ENCODE data around the gene ATP9B. TPM values are rescaled to one million over a fixed set of nuclear protein-coding genes. Genes with fewer than 3 reads are reported as not detected.
A peak's percentile ranks its signal among the peaks of the same experiment; 100 is the strongest.

The ATP9B gene
- total RNA-seq, 1 donor from 2014 or later, result 49.2 TPM

- ChIA-PET CTCF (no interaction called here), POLR2A (interaction anchor here (0.8 kb wide), 1 partner anchor 20 kb away, joined by 3 read pairs; no protein-coding TSS in a partner anchor)
- H3K27ac Mint-ChIP-seq, result no peak overlapping the region
- ATAC-seq (ENCODE audit: low read depth), result no peak
- intact Hi-C loops (cut with micrococcal nuclease), result no loop called here
- H3K4me3 Mint-ChIP-seq, result no peak overlapping the region
- H3K4me1 Mint-ChIP-seq, result no peaks in the 10 kb centered on the region
- H3K36me3 Mint-ChIP-seq (ENCODE audit: low read depth), result no peaks in the 10 kb centered on the region
- H3K9me3 Mint-ChIP-seq, result peaks cover 2% of the 10 kb centered on the region
- no peak for DNase-seq
- peaks cover 8% of the 10 kb centered on the region for H3K27me3 Mint-ChIP-seq
- TF ChIP-seq, protein P1, sequence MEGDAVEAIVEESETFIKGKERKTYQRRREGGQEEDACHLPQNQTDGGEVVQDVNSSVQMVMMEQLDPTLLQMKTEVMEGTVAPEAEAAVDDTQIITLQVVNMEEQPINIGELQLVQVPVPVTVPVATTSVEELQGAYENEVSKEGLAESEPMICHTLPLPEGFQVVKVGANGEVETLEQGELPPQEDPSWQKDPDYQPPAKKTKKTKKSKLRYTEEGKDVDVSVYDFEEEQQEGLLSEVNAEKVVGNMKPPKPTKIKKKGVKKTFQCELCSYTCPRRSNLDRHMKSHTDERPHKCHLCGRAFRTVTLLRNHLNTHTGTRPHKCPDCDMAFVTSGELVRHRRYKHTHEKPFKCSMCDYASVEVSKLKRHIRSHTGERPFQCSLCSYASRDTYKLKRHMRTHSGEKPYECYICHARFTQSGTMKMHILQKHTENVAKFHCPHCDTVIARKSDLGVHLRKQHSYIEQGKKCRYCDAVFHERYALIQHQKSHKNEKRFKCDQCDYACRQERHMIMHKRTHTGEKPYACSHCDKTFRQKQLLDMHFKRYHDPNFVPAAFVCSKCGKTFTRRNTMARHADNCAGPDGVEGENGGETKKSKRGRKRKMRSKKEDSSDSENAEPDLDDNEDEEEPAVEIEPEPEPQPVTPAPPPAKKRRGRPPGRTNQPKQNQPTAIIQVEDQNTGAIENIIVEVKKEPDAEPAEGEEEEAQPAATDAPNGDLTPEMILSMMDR (IDR thresholded peaks at IDR 0.05), result no peak
These were observed 21.0 kb upstream of the ATP9B start for GRCh38 chr18:79048245-79048632.

DNA sequence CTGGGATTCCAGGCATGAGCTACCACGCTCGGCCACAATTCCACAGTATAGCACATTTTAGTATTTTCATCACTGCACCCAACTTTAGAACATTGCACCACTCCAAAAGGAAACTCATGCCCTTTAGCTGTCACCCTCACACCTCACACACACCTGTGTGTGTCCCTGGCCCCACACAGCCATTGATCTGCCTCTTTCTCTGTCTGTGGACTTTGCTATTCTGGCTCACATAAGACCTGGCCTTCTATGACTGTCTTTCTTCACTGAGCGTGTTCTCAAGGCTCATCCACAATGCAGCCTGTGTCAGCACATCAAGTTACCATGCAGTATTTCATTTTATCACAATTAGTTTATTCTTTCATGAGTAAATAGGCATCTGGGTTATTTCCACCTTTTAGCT, 19.7 kb upstream of the ATP9B start:
- no peaks in the 10 kb centered on the region for H3K36me3 Mint-ChIP-seq (ENCODE audit: low read depth)
- no peaks in the 10 kb centered on the region for H3K4me1 Mint-ChIP-seq
- intact Hi-C loops (cut with micrococcal nuclease), result no loop called here
- peaks cover 2% of the 10 kb centered on the region for H3K9me3 Mint-ChIP-seq
- no peak for DNase-seq
- CTCF ChIA-PET, result no interaction called here
- peaks cover 8% of the 10 kb centered on the region for H3K27me3 Mint-ChIP-seq
- H3K27ac Mint-ChIP-seq, result no peak overlapping the region
- no peak overlapping the region for H3K4me3 Mint-ChIP-seq
- ATAC-seq (ENCODE audit: low read depth), result no peak
- POLR2A ChIA-PET, result no interaction called here
- TF ChIP-seq, protein P1 (IDR thresholded peaks at IDR 0.05), result no peak

GRCh38 chr18:79050005-79050404, 19.2 kb upstream of the ATP9B start:
- H3K4me3 Mint-ChIP-seq, result no peak overlapping the region
- POLR2A ChIA-PET, result no interaction called here
- no peak for ATAC-seq (ENCODE audit: low read depth)
- H3K36me3 Mint-ChIP-seq (ENCODE audit: low read depth), result no peaks in the 10 kb centered on the region
- H3K9me3 Mint-ChIP-seq, result peaks cover 2% of the 10 kb centered on the region
- TF ChIP-seq, protein P1 (IDR thresholded peaks at IDR 0.05), result no peak
- no peak overlapping the region for H3K27ac Mint-ChIP-seq
- peaks cover 11% of the 10 kb centered on the region for H3K27me3 Mint-ChIP-seq
- no peak for DNase-seq
- intact Hi-C loops (cut with micrococcal nuclease), result no loop called here
- H3K4me1 Mint-ChIP-seq, result no peaks in the 10 kb centered on the region
- CTCF ChIA-PET, result no interaction called here

DNA sequence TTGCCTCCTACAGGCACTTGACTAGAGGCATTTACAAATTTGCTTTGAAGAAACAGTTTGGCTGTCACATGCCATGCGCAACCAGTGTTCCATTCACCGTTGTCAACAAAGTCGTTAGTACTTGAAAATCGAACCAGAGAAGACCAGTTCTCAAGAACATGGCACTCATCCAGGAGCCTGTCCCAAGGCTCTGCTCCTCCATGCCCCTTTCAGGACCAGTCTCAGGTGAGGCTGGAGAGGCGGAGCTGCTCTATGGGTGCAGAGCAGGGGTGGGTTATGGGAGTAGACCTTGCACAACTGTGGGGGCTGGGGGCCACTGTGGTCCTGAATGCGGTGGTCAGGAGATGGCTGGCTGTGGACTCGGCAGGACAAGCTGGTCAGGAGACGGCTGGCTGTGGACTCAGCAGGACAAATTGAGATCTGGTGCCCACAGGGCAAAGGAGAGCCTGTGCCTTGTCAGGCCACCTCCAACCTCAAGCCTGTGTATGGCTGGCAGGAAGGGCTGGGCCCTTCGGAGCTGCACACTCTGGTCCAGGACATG, 12.3 kb upstream of the ATP9B start:
- DNase-seq (no peak), ATAC-seq (ENCODE audit: low read depth) (no peak)
- Mint-ChIP-seq H3K27ac (no peak overlapping the region), H3K36me3 (ENCODE audit: low read depth) (no peaks in the 10 kb centered on the region), H3K4me3 (no peak overlapping the region), H3K9me3 (no peaks in the 10 kb centered on the region), H3K4me1 (peaks cover 8% of the 10 kb centered on the region), H3K27me3 (peaks cover 6% of the 10 kb centered on the region)
- TF ChIP-seq, protein P1 (IDR thresholded peaks at IDR 0.05), result no peak
- POLR2A ChIA-PET, result no interaction called here
- CTCF ChIA-PET, result no interaction called here
- intact Hi-C loops (cut with micrococcal nuclease), result no loop called here

- Mint-ChIP-seq H3K9me3 (no peaks in the 10 kb centered on the region), H3K27me3 (peaks cover 3% of the 10 kb centered on the region), H3K27ac (no peak overlapping the region), H3K4me1 (peaks cover 8% of the 10 kb centered on the region), H3K4me3 (peak overlapping the region; percentile 38), H3K36me3 (ENCODE audit: low read depth) (no peaks in the 10 kb centered on the region)
- ATAC-seq (ENCODE audit: low read depth), result peak; percentile 54
- no peak for DNase-seq
- TF ChIP-seq, protein P1 (IDR thresholded peaks at IDR 0.05), result no peak
- intact Hi-C loops (cut with micrococcal nuclease), result no loop called here
- CTCF ChIA-PET, result no interaction called here
- POLR2A ChIA-PET, result interaction anchor here (1.2 kb wide), 1 partner anchor 10 kb away, joined by 6 read pairs; no protein-coding TSS in a partner anchor
These were observed 11.2 kb upstream of the ATP9B start for GRCh38 chr18:79058007-79058406.
